CD14-positive monocyte (primary cell): ENCODE data around the gene HLA-DOA. TPM values are rescaled to one million over a fixed set of nuclear protein-coding genes. Genes with fewer than 3 reads are reported as not detected.
A peak's percentile ranks its signal among the peaks of the same experiment; 100 is the strongest.

Source experiments
- DNase-seq, 3 donors: peaks; one replicate each; pipeline ENCODE4 v3.0.0-alpha.2; 2011 to 2022
- H2AFZ ChIP-seq: 2 replicates; pipeline ENCODE4 v1.6.0; 2012; ENCODE audit warnings: mild to moderate bottlenecking, low read depth, low read length, inconsistent platforms; ENCODE audit not compliant: insufficient read depth, poor library complexity, severe bottlenecking
- H3K27ac ChIP-seq, 2 donors: 1 replicate in 1 of 2; 2 replicates in 1 of 2; pipeline ENCODE4 v1.5.1; 2012 to 2013; ENCODE audit warnings: low read length in 2 of 2, control low read depth in 1 of 2, inconsistent platforms in 1 of 2, low read depth in 1 of 2, mild to moderate bottlenecking in 1 of 2
- H3K27me3 ChIP-seq, 2 donors: one replicate each; pipeline versions ENCODE4 v1.6.0 to v1.6.1; 2011 to 2013; ENCODE audit warnings: low read length in 2 of 2; ENCODE audit not compliant: control insufficient read depth in 2 of 2, insufficient read depth in 2 of 2
- H3K36me3 ChIP-seq, 2 donors: replicated peaks in 1 of 2; 1 replicate in 1 of 2; 2 replicates in 1 of 2; pipeline versions ENCODE4 v1.5.1 to v1.6.1; 2012 to 2013; ENCODE audit warnings: low read length in 2 of 2, control low read depth in 1 of 2, inconsistent platforms in 1 of 2, mild to moderate bottlenecking in 1 of 2; ENCODE audit not compliant: insufficient read depth in 2 of 2, control insufficient read depth in 1 of 2
- H3K4me1 ChIP-seq, 2 donors: 1 replicate in 1 of 2; 2 replicates in 1 of 2; pipeline versions ENCODE4 v1.5.1 to v1.6.1; 2012 to 2013; ENCODE audit warnings: low read length in 2 of 2, control low read depth in 1 of 2, inconsistent platforms in 1 of 2, mild to moderate bottlenecking in 1 of 2, moderate library complexity in 1 of 2; ENCODE audit not compliant: insufficient read depth in 2 of 2, control insufficient read depth in 1 of 2
- H3K4me2 ChIP-seq: replicated peaks from 2 replicates; pipeline ENCODE3; 2012; ENCODE audit warnings: low read length, moderate library complexity, mild to moderate bottlenecking; ENCODE audit not compliant: poor library complexity, severe bottlenecking; ENCODE audit errors: extremely low read depth
- H3K4me3 ChIP-seq, 3 experiments: fragments of 200-600 bp in 1 of 3; sonication (generic) in 1 of 3; replicated peaks in 1 of 3; 1 replicate in 2 of 3; 2 replicates in 1 of 3; pipeline ENCODE4 v1.5.1; 2011 to 2013; ENCODE audit warnings: low read length in 3 of 3, mild to moderate bottlenecking in 3 of 3, control low read depth in 2 of 3, low read depth in 2 of 3, inconsistent platforms in 1 of 3, moderate library complexity in 1 of 3
- H3K79me2 ChIP-seq: 2 replicates; pipeline ENCODE4 v1.6.0; 2012; ENCODE audit warnings: mild to moderate bottlenecking, control low read depth, inconsistent platforms, low read length, moderate library complexity; ENCODE audit not compliant: insufficient read depth
- H3K9ac ChIP-seq: 2 replicates; pipeline ENCODE4 v1.6.0; 2017; ENCODE audit warnings: low read length, mild to moderate bottlenecking; ENCODE audit not compliant: insufficient read depth, poor library complexity, severe bottlenecking
- H3K9me3 ChIP-seq, 2 donors: replicated peaks in 1 of 2; 1 replicate in 1 of 2; 2 replicates in 1 of 2; pipeline versions ENCODE4 v1.5.1 to v1.6.1; 2012 to 2013; ENCODE audit warnings: low read length in 2 of 2, control low read depth in 1 of 2; ENCODE audit not compliant: control insufficient read depth in 1 of 2, insufficient read depth in 1 of 2
- H4K20me1 ChIP-seq: 2 replicates; pipeline ENCODE4 v1.6.0; 2012; ENCODE audit warnings: mild to moderate bottlenecking, low read length, control low read depth, moderate library complexity; ENCODE audit not compliant: insufficient read depth
- H3K27ac Mint-ChIP-seq, 7 donors: one replicate each; pipeline ENCODE4 v1.8.0; 2020; ENCODE audit warnings: mild to moderate bottlenecking in 7 of 7, mixed read lengths in 7 of 7, moderate library complexity in 6 of 7, inconsistent platforms in 2 of 7
- H3K27me3 Mint-ChIP-seq, 3 donors: one replicate each; pipeline ENCODE4 v1.8.0; 2021 to 2022; ENCODE audit warnings: low read depth in 3 of 3, mild to moderate bottlenecking in 3 of 3, mixed read lengths in 3 of 3, moderate library complexity in 3 of 3, inconsistent platforms in 1 of 3
- H3K36me3 Mint-ChIP-seq, 2 donors: one replicate each; pipeline ENCODE4 v1.8.0; 2020; ENCODE audit warnings: mixed read lengths in 2 of 2, inconsistent platforms in 1 of 2, mild to moderate bottlenecking in 1 of 2
- H3K4me1 Mint-ChIP-seq: one replicate; pipeline ENCODE4 v1.8.0; 2020; ENCODE audit warnings: mild to moderate bottlenecking, mixed read lengths
- H3K4me3 Mint-ChIP-seq, 2 donors: one replicate each; pipeline ENCODE4 v1.8.0; 2020; ENCODE audit warnings: mild to moderate bottlenecking in 2 of 2, mixed read lengths in 2 of 2, moderate library complexity in 1 of 2
- H3K9me3 Mint-ChIP-seq, 7 donors: one replicate each; pipeline ENCODE4 v1.8.0; 2020 to 2022; ENCODE audit warnings: mixed read lengths in 7 of 7, mild to moderate bottlenecking in 6 of 7, moderate library complexity in 6 of 7, inconsistent platforms in 2 of 7
- CTCF ChIP-seq: fragments of 200-600 bp; IDR thresholded peaks from one replicate; pipeline ENCODE4 v1.8.0; 2022; ENCODE audit warnings: antibody characterized with exemption, mild to moderate bottlenecking
- WGBS: methylation state at CpG from one replicate; pipeline ENCODE4 v1.1.5; 2013; ENCODE audit warnings: missing lambda C conversion rate; ENCODE audit not compliant: insufficient coverage; 5-methylcytosine and 5-hydroxymethylcytosine counted together
- intact Hi-C, 2 donors: fragments of 100-400 bp; cut with micrococcal nuclease; formaldehyde crosslinking; loops; one replicate each; pipeline versions ENCODE4 v1.15.0 to v1.15.1; 2023
- polyA plus RNA-seq, 3 donors: library from polyadenylated mRNA; depleted of rRNA in 1 of 3; unstranded in 2 of 3; stranded (reverse) in 1 of 3; fragments of 300-500 nt in 2 of 3; fragments of >200 nt in 1 of 3; fragmentation: Illumina TruSeq in 2 of 3; gene quantifications; 1 replicate in 2 of 3; 2 replicates in 1 of 3; pipeline ENCODE4 v1.2.3, GENCODE V29; 2012 to 2021

Gene HLA-DOA
- polyA plus RNA-seq, 3 donors = 2.8 to 15.4 (median 9.1) TPM

- Histone ChIP-seq H3K36me3 (no peaks in the 10 kb centered on the region), H3K27me3 (no peaks in the 10 kb centered on the region), H3K27ac (peak overlapping the region in 1 of 2 donors; percentile 59), H3K9ac (no peak overlapping the region), H3K4me1 (peaks cover 29 to 34% of the 10 kb centered on the region in 2 donors), H2AFZ (no peak overlapping the region), H3K4me2 (peak overlapping the region; percentile 36), H3K79me2 (no peaks in the 10 kb centered on the region), H3K9me3 (no peaks in the 10 kb centered on the region), H3K4me3 (peak overlapping the region in 2 of 3 experiments; percentile 10 to 43), H4K20me1 (no peaks in the 10 kb centered on the region)
- peaks cover 30% of the 10 kb centered on the region for H3K4me1 Mint-ChIP-seq
- peak in 2 of 3 donors; percentile 48 to 51 for DNase-seq
- no peak for TF ChIP-seq CTCF
- H3K4me3 Mint-ChIP-seq = peak overlapping the region; percentile 37 to 62
- H3K9me3 Mint-ChIP-seq = peaks cover 0 to 10% (median 6%) of the 10 kb centered on the region in 7 donors
- peak overlapping the region; percentile 51 to 82 (median 70) for H3K27ac Mint-ChIP-seq
- 57% methylated on average over 1 of the region's 6 CpGs for WGBS
- H3K36me3 Mint-ChIP-seq = no peaks in the 10 kb centered on the region
- intact Hi-C loops = no loop called here
- H3K27me3 Mint-ChIP-seq = peaks cover 0 to 5% (median 0%) of the 10 kb centered on the region in 3 donors
Measured at GRCh38 chr6:33057222-33058150, 48.1 kb upstream of the HLA-DOA start.

GRCh38 chr6:33053230-33053629, 43.8 kb upstream of the HLA-DOA start:
- Mint-ChIP-seq H3K9me3 (peaks cover 0 to 10% (median 0%) of the 10 kb centered on the region in 7 donors), H3K27ac (no peak overlapping the region), H3K27me3 (peaks cover 0 to 4% (median 0%) of the 10 kb centered on the region in 3 donors), H3K4me3 (no peak overlapping the region), H3K4me1 (peaks cover 29% of the 10 kb centered on the region), H3K36me3 (peaks cover 0 to 4% of the 10 kb centered on the region in 2 donors)
- no peak for DNase-seq
- H3K4me2 ChIP-seq = no peak overlapping the region
- no peak overlapping the region for H3K9ac ChIP-seq
- H3K36me3 ChIP-seq = no peaks in the 10 kb centered on the region
- H4K20me1 ChIP-seq = no peaks in the 10 kb centered on the region
- no peaks in the 10 kb centered on the region for H3K9me3 ChIP-seq
- H3K4me3 ChIP-seq = no peak overlapping the region
- H3K79me2 ChIP-seq = no peaks in the 10 kb centered on the region
- intact Hi-C loops = no loop called here
- TF ChIP-seq CTCF = no peak
- H3K27ac ChIP-seq = no peak overlapping the region
- H3K4me1 ChIP-seq = peaks cover 29 to 30% of the 10 kb centered on the region in 2 donors
- H3K27me3 ChIP-seq = no peaks in the 10 kb centered on the region
- no peak overlapping the region for H2AFZ ChIP-seq
- WGBS = 79% methylated on average over 2 of the region's 4 CpGs
